ENCODE results near the gene TSPYL2.
A peak's percentile ranks its signal among the peaks of the same experiment; 100 is the strongest.

The TSPYL2 gene

GRCh38 chrX:53084043-53084570, 1.9 kb downstream of the TSPYL2 start:
- Histone ChIP-seq H3K4me2 (ENCODE audit: low read length) (peak overlapping the region; percentile 81; the same call in 1 of the 2 replicates), H3K4me3 (ENCODE audit: low read length) (no peak overlapping the region; the same call in 1 of the 2 replicates), H3F3A (ENCODE audit: control insufficient read depth, insufficient read depth) (0 out of 2 replicates have a peak, but pooled peaks cover 6% of the 10 kb centered on the region), H3K36me3 (ENCODE audit: control insufficient read depth, low read length) (peaks cover 49% of the 10 kb centered on the region), H3K9me2 (replicated peaks; ENCODE audit: control insufficient read depth, low read length) (no peaks in the 10 kb centered on the region), H3K27ac (ENCODE audit: low read depth, low read length) (no peak overlapping the region), H3K9me3 (ENCODE audit: control insufficient read depth, insufficient read depth, low read length) (no peaks in the 10 kb centered on the region), H3K27me3 (ENCODE audit: control insufficient read depth, low read length) (no peaks in the 10 kb centered on the region), H4K20me1 (ENCODE audit: control insufficient read depth, insufficient read depth, low read depth, low read length) (0 out of 2 replicates have a peak, but pooled peaks cover 4% of the 10 kb centered on the region), H3K79me2 (ENCODE audit: control insufficient read depth, low read length) (peaks cover 23% of the 10 kb centered on the region), H3K4me1 (ENCODE audit: control insufficient read depth, low read length) (peaks cover 25% of the 10 kb centered on the region)
- TF ChIP-seq EZH2phosphoT487 (IDR thresholded peaks at IDR 0.05; ENCODE audit: borderline replicate concordance, low read length) (no peak), CTCF (IDR thresholded peaks at IDR 0.05; ENCODE audit: low read depth, low read length, poor library complexity, severe bottlenecking) (no peak)

- H4K20me1 ChIP-seq (ENCODE audit: control insufficient read depth, insufficient read depth, low read depth, low read length), result 0 out of 2 replicates have a peak, but pooled peaks cover 4% of the 10 kb centered on the region
- no peak overlapping the region for H3K4me2 ChIP-seq (ENCODE audit: low read length)
- no peaks in the 10 kb centered on the region for H3K9me3 ChIP-seq (ENCODE audit: control insufficient read depth, insufficient read depth, low read length)
- no peaks in the 10 kb centered on the region for H3K9me2 ChIP-seq (replicated peaks; ENCODE audit: control insufficient read depth, low read length)
- peaks cover 49% of the 10 kb centered on the region for H3K36me3 ChIP-seq (ENCODE audit: control insufficient read depth, low read length)
- peaks cover 30% of the 10 kb centered on the region for H3K4me1 ChIP-seq (ENCODE audit: control insufficient read depth, low read length)
- H3K4me3 ChIP-seq (ENCODE audit: low read length), result no peak overlapping the region
- H3K27ac ChIP-seq (ENCODE audit: low read depth, low read length), result no peak overlapping the region
- H3F3A ChIP-seq (ENCODE audit: control insufficient read depth, insufficient read depth), result 0 out of 2 replicates have a peak, but pooled peaks cover 6% of the 10 kb centered on the region
- peaks cover 23% of the 10 kb centered on the region for H3K79me2 ChIP-seq (ENCODE audit: control insufficient read depth, low read length)
- TF ChIP-seq EZH2phosphoT487 (IDR thresholded peaks at IDR 0.05; ENCODE audit: borderline replicate concordance, low read length), result no peak
- no peaks in the 10 kb centered on the region for H3K27me3 ChIP-seq (ENCODE audit: control insufficient read depth, low read length)
Observed at GRCh38 chrX:53084863-53085262, 2.7 kb downstream of the TSPYL2 start.

- H3K4me1 ChIP-seq (ENCODE audit: control insufficient read depth, low read length), result peaks cover 28% of the 10 kb centered on the region
- no peak overlapping the region for H3K4me3 ChIP-seq (ENCODE audit: low read length)
- TF ChIP-seq EZH2phosphoT487 (IDR thresholded peaks at IDR 0.05; ENCODE audit: borderline replicate concordance, low read length), result no peak
- TF ChIP-seq CTCF (IDR thresholded peaks at IDR 0.05; ENCODE audit: low read depth, low read length, poor library complexity, severe bottlenecking), result no peak
- no peaks in the 10 kb centered on the region for H3K27me3 ChIP-seq (ENCODE audit: control insufficient read depth, low read length)
- H3K9me2 ChIP-seq (replicated peaks; ENCODE audit: control insufficient read depth, low read length), result no peaks in the 10 kb centered on the region
- H3F3A ChIP-seq (ENCODE audit: control insufficient read depth, insufficient read depth), result 0 out of 2 replicates have a peak, but pooled peaks cover under 1% of the 10 kb centered on the region
- peaks cover 49% of the 10 kb centered on the region for H3K36me3 ChIP-seq (ENCODE audit: control insufficient read depth, low read length)
- no peaks in the 10 kb centered on the region for H3K9me3 ChIP-seq (ENCODE audit: control insufficient read depth, insufficient read depth, low read length)
- peaks cover 23% of the 10 kb centered on the region for H3K79me2 ChIP-seq (ENCODE audit: control insufficient read depth, low read length)
- no peak overlapping the region for H3K27ac ChIP-seq (ENCODE audit: low read depth, low read length)
- no peak overlapping the region for H3K4me2 ChIP-seq (ENCODE audit: low read length)
- 0 out of 2 replicates have a peak, but pooled peaks cover 4% of the 10 kb centered on the region for H4K20me1 ChIP-seq (ENCODE audit: control insufficient read depth, insufficient read depth, low read depth, low read length)
Observed at GRCh38 chrX:53085661-53086229, 3.6 kb downstream of the TSPYL2 start.

- Histone ChIP-seq H3K27me3 (ENCODE audit: control insufficient read depth, low read length) (no peaks in the 10 kb centered on the region), H4K20me1 (ENCODE audit: control insufficient read depth, insufficient read depth, low read depth, low read length) (0 out of 2 replicates have a peak, but pooled peaks cover 4% of the 10 kb centered on the region), H3K36me3 (ENCODE audit: control insufficient read depth, low read length) (peaks cover 49% of the 10 kb centered on the region), H3K9me3 (ENCODE audit: control insufficient read depth, insufficient read depth, low read length) (no peaks in the 10 kb centered on the region), H3K4me1 (ENCODE audit: control insufficient read depth, low read length) (peaks cover 24% of the 10 kb centered on the region), H3F3A (ENCODE audit: control insufficient read depth, insufficient read depth) (no peaks in the 10 kb centered on the region), H3K79me2 (ENCODE audit: control insufficient read depth, low read length) (peaks cover 23% of the 10 kb centered on the region), H3K9me2 (replicated peaks; ENCODE audit: control insufficient read depth, low read length) (no peaks in the 10 kb centered on the region), H3K27ac (ENCODE audit: low read depth, low read length) (no peak overlapping the region), H3K4me3 (ENCODE audit: low read length) (no peak overlapping the region), H3K4me2 (ENCODE audit: low read length) (no peak overlapping the region)
- no peak for TF ChIP-seq CTCF (IDR thresholded peaks at IDR 0.05; ENCODE audit: low read depth, low read length, poor library complexity, severe bottlenecking)
- no peak for TF ChIP-seq EZH2phosphoT487 (IDR thresholded peaks at IDR 0.05; ENCODE audit: borderline replicate concordance, low read length)
Observed at GRCh38 chrX:53086464-53086863, 4.3 kb downstream of the TSPYL2 start.
